ENCODE measurements around the gene MAPK1.
"Not testable (repeated sequence)": the region's sequence is repeated elsewhere in the genome, so short reads cannot be mapped to it uniquely, and the experiment has no call there.

MAPK1 gene

DNA sequence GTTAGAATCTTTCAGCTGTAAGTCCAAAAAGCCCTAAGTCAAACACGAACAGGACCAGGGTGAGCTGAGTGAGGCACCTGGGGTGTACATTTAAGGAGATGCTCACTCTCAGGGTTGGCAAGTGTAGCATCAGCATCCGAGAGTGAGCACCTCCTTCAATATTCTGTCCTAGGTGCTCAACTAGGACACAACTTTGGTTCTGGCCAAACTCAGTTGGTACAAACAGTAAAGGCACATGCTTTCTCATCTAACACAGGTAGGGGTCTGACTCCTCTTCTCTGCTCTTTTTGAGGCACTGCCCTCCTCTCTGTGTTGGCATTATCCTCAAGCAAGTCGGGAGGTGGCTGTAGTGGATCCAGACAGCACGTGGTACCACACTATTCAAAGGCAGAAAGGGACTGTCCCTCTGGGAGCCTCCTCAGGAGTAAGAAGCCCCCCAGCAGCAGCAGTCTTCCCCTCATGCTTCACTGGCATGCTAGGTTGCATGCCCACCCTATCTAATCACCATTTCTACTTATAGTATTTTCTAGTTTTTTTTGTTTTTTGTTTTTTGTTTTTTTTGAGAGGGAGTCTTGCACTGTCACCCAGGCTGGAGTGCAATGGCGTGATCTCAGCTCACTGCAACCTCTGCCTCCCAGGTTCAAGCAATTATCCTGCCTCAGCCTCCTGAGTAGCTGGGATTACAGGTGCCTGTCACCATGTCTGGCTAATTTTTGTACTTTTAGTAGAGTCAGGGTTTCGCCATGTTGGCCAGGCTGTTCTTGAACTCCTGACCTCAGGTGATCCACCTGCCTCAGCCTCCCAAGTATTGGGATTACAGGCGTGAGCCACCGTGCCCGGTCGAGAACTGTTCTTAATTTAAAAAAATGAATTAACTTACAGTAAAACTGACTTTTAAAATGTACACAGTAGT, 14.7 kb upstream of the MAPK1 start:
- no peak for DNase-seq

DNA sequence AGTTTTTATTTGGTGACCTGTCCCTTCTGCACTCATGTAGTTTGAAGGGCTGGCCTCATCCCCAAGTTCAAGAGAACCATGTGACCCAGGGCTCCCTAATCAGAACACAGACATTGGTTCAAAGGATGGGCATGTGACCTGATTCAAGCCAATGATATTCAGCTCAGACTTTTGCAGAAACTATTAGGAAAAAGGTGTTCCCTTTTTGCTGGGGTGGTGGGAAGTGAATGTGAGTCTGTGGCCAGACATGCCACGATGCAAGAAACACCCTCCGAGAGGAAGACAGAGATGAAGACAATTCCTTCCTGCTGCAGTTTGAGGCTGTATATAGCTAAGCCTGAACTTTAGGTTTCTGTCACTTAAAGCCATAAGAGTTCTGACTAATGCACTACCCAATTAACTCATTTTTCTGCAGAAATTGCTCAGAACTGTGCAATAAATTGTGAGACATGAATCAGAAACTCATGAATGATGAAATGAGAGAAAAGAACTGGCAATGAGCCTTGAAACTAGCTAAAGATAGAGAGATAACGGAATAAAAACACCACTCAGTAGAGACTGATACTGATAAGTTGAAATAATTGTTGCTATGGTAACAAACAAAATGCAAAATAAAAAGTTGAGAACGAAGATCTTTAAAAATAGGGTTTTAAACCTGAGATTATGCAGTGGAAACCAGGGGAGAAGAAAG, 9.2 kb upstream of the MAPK1 start:
- peak; percentile 48 for DNase-seq

DNA sequence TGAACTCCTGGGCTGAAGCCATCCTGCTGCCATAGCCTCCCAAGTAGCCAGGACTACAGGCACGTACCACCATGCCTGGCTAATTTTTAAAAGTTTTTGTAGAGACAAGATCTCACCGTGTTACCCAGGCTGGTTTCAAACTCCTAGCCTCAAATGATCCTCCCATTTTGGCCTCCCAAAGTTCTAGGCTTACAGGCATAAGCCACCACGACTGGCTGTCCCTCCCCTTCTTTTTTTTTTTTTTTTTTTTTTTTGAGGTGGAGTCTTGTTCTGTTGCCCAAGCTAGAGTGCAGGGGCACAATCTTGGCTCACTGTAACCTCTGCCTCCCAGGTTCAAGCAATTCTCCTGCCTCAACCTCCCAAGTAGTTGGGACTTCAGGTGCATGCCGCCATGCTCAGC, 7.5 kb upstream of the MAPK1 start:
- not testable (repeated sequence) for DNase-seq

DNA sequence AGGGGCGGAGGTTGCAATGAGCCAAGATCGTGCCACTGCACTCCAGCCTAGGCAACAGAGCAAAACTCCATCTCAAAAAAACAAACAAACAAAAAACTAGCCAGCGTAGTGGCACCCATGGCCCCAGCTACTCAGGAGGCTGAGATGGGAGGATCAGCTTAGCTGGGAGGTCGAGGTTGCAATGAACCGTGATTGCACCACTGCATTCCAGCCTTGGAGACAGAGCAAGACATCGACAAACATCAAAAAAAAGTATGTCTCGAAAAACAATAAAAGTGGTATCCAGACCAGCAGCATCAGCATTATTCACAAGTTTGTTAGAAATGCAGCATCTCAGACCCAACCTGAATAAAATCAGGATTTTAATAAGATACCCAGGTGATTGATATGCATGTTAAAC, 6.2 kb upstream of the MAPK1 start:
- no peak for DNase-seq

DNA sequence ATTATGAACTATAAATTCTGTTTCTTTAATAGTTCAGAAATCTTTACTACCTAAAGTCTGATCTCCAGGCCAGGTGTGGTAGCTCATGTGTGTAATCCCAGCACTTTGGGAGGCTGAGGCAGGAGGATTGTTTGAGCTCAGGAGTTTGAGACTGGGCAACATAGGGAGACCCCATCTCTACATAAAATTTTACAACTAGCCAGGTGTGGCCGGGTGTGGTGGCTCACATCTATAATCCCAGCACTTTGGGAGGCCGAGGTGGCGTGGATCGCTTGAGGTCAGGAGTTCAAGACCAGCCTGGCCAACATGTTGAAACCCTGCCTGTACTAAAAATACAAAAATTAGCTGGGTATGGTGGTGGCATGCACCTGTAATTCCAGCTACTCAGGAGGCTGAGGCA, 5.3 kb upstream of the MAPK1 start:
- not testable (repeated sequence) for DNase-seq

DNA sequence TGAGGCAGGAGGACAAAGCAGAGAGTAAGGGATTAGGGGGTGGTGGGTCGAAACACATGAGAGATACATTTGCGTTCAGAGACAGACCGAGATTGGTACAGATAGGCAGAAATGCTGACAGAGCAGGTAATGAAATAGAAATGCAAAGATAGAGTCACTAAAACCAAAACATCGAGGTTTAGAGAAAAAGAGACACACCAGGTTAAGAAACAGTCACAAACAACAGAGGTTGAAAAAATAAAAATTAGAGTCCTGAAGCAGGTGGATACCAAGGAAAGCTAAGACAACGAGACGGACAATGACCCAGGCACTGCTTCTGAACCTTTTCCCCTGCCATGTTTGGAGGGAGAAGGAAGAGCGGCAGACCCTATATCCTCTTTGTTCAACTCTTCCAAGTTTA, 1.2 kb upstream of the MAPK1 start:
- DNase-seq, result no peak

DNA sequence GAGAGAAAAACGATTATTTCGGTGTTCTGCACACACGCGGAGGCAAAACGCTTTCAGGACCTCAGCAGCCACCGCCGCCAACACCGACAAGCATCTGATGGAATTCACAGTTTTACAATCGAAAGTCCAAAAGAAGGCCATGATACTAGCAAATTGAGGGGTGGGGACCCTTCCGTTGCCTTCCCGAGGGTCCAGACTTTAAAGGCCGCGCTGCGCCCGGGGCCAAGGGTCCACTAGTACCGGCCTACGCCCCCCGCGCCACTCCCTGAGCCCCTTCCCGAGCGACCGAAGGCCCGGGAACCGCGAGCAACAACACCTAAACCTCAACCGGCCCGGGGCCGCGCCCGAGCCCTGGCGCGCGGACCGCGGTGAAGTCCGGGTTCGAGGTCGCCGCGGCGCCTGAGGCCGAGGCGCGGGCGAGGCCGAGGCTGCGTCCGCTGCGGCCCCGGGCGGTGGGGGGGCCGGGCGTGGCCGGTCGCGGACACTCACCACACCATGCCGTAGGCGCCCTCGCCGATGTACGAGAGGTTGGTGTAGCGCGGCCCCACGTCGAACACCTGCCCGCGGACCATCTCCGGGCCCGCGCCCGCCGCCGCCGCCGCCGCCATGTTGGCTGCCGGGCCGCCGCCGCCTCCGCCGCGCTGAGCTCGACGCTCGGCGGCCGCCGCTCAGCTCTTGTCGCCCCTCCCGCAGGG, 465 bp downstream of the MAPK1 start:
- DNase-seq, result no peak

DNA sequence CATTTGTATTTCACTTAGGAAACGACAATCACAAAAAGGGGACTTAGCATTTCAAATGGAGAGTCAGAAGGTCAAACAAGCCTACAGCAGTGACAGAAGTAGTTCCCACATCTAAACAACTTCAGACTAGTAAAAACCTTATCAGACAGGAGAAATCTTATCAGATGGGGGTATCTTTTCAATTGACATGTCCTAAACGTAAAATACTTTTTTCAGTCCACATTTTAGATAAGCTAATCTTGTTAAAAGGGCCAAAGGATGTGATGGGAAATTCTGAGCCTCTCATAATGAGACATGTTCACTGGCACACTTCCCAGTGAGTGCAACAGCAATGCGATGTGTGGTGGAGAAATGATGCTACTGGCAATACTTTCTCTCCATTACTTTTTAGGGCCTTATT, 2.4 kb downstream of the MAPK1 start:
- DNase-seq, result peak; percentile 84

DNA sequence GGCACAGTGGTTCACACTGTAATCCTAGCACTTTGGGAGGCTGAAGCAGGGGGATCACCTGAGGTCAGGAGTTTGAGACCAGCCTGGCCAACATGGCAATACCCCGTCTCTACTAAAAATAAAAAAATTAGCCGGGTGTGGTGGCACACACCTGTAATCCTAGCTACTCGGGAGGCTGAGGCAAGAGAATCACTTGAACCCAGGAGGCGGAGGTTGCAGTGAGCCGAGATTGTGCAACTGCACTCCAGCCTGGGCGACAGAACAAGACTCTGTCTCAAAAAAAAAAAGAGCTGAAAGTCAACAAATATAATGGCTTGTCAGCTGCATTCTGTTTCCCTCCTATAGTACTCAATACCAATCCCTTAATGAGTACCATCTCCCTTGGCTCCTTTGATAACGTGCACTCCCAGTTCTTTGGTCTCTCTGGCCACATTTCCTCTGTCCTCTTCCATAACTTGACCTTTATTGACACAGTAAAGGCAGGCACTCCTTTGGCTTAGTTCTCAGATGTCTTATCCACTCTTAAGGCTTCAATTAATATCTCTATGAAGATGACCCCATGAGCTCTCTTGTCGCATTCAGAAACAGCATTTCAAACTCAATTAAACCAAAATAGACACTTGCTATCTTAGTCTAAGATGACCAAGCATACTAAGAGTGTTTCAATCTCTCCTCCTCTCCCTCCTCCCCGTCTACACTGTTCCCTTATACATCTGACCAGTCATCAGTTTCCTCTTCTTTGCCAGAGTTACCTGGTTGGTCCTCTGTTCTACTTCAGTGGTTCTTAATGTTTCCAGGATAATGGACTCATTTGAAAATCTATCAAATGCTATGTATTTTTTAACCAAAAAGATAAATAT, 4.8 kb downstream of the MAPK1 start:
- no peak for DNase-seq

DNA sequence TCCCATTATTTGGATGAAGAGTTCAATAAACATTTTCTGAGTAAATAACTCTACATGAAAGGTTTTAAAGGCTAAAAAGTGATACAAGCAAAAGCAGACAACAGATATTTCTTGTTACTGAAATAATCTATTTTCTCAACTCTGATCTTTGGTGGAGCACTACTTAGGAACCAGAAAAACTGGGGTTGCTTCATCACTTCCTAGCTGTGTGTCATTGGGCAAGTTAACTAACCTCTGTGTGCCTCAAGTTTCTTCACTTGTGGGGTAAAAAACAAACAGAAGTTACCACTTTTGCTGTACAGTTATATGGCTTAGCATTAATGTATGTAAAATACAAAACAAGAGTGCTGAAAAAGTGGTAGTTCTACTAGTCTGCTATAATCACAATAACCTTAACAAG, 5.6 kb downstream of the MAPK1 start:
- DNase-seq, result no peak

DNA sequence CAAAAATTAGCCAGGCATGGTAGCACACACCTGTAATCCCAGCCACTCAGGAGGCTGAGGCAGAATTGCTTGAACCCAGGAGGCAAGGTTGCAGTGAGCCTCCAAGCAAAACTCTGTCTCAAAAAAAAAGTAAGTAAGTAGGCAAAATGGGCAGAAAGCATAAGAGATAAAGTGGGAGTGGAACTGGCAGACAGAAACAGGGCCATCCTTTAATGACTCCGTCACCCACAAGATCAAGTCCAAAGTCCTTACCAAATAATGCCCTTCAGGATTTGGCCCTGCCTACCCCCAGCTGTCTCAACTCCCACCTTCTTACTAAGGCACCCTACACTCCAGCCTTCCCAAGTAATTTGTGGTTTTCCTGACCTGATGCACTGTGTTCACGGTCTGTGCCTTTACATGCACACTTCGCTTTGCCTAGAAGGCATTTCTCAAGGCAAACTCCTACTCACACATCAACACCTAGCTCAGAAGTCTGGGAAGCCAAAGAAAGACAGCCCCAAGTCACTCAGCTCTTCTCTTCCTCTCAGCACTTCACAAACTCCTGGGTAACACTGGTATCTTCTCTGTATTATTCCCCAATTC, 6.1 kb downstream of the MAPK1 start:
- DNase-seq, result no peak

DNA sequence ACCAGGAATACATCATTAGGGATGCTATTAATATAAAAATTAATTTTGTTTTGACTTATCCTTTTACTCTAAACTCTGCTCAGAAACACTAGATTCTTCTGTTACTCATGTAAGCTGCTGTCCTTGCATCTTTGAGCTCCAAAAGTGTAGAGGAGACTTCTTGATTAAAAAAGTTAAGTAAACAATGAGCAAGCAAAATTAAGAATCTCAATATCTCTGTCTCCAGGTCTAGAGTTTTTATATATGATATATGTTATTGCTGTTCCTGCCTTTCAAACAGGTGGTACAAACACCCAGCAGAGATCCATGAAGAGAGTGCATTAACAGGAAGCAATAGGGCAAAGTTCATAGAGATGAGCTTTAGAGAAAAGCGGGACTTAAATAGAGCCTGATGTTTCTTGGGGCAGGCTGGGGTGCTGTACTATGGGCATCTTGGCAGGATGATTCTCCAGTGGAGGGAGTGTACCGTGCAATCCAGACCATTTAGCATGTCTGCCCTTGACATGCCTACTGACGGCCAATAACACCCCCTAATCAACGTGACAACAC, 6.9 kb downstream of the MAPK1 start:
- DNase-seq, result no peak

DNA sequence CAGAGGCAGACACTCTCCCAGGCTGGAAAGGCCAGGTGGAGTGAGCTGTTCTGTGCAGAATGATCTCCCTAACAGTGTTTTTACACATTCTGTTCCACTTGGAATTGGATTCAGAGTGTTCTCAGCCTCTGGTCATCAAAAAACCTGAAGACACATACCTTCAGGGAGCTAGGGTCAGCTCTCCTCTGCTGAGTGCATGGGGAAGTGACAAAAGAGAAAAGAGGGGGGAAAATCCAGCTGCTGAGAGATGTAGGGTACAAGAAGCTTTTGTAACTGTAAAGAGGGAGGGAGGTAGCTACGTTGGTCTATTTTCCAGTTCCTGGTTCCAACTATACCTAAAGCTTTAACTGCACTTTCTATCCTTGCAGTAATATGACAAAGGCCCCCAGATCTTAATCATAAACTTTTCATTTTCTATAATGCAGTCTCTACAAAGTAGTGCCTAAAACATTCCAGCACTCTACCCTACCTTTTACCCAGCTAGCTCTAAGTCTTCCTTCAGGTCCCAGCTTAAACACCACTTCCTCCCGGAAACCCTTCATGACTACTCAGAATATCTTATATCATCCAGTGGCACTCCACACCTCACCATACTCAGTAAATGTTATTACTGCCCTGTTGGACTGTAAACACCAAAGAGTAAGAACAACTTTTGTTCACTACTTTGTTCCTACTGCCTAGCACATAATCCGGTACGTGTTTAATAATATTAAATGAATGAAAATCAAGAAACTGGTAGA, 9.2 kb downstream of the MAPK1 start:
- DNase-seq, result no peak

DNA sequence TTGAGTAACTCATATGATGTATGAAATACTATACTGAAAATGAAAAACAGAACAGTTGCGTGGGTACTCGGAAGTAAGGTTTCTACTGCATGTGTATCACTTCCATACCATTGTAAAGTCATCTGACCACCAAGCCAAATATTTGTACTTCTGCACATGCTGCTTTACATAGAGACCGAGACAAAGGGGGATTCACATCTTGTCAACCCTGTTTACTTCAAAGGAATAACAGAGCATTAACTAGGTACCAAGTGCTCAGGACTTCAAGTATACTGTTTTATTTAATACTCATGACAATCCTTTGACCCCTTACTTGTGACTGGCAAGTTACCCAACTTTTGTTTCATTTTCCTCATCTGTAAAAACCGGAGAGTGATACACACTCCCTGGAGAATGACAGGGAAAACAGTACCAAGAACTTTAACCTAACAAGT, 9.9 kb downstream of the MAPK1 start:
- DNase-seq, result no peak

DNA sequence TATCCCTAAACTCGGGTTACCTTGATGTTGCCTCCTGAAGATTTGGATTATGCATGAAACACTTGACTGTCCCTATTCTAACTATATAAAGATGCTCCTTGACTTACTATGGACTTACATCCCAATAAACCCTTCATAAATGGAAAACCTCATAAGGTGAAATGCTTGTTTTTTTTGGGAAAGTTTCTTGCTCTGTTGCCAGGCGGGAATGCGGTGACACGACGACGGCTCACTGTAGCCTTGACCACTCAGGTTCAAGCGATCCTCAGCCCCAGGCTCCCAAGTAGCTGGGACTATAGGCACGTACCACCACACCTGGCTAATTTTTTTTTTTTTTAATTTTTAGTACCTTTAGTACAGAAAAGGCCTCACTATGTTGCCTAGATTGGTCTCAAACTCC, 10.6 kb downstream of the MAPK1 start:
- no peak for DNase-seq

DNA sequence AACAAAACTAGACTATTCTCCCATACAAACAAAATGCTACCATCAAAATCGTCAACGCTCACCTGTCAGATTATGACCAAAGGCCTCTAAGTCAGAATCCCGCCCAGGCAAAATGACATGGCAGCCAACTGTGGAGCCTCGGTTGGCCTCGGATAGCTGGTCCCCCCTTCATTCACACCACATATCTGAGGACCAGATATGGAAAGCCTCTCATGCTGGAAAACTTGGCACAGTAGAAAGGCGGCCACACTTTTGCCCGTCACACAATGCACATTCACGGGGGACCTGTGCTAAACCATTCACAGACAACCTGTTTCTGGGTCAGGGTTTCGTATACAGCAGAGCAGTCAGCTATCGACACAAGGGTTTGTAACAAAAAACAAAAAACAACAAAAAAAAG, 11.2 kb downstream of the MAPK1 start:
- no peak for DNase-seq

DNA sequence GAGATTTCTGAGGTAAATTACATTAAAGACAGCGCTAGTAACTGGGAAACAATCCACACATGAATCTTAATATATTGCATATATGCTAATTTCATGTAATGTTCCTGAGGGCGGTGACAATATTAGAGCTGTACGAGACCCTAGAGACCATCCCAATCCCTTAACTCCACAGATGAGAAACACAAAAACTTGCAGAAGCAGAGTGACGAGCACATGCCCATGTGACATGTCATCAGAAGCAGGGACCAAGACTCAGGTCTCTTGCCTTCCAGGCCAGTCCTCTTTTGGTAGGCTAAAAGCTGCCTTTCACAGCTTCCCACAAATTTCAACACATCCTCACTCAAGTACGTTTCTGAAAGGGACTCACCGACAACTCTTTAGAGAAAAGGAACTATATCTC, 11.8 kb downstream of the MAPK1 start:
- DNase-seq, result no peak

DNA sequence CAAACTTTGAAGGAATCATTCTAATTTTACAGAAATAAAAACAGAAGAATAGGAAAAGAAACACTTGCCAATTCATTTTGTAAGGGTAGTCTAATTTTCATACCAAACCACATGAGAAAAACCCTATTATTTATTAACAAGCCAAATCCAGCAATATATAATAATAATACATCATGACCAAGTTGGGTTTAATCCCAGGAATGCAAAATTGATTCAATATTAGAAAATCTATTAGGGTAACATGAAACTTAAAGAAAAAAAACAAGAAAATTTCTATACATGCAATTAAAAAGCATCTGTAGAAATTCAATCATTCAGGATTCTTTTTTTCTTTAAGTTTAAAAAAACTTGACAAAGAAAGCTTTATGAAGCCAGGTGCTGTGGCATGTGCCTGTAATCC, 16.8 kb downstream of the MAPK1 start:
- no peak for DNase-seq

DNA sequence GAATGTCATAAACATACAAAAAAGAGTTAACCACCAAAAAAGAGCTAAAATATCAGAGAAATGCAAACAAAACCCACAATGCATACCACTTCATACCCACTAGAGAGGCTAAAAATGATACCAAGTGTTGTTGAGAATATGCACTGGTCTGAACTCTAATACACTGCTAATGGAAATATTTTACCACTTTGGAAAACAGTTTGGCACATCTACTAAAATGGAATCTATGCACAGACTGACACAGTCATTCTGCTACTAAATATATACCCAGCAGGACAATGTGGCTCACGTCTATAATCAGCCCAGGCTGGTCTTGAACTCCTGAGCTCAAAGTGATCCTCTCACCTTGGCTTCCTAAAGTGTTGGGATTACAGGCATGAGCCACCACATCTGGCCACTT, 18.0 kb downstream of the MAPK1 start:
- no peak for DNase-seq

DNA sequence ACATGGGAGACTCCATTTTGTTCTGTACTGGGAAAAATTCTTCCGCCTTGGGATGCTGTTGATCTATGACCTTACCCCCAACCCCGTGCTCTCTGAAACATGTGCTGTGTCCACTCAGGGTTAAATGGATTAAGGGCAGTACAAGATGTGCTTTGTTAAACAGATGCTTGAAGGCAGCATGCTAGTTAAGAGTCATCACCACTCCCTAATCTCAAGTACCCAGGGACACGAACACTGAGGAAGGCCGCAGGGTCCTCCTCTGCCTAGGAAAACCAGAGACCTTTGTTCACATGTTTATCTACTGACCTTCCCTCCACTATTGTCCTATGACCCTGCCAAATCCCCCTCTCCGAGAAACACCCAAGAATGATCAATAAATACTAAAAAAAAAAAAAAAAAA, 19.4 kb downstream of the MAPK1 start:
- not testable (repeated sequence) for DNase-seq
